AG04450 (cell line): ENCODE data around the gene CLDN17. TPM values are rescaled to one million over a fixed set of nuclear protein-coding genes. Genes with fewer than 3 reads are reported as not detected.

Experiments used
- CTCF ChIA-PET: fragments of 300-600, 350-600 bp; formaldehyde crosslinking; extraction: SDS; loops from one replicate; lab custom pipeline; 2022; ENCODE audit warnings: antibody characterized with exemption, inconsistent platforms; lab: Charles Lee
- POLR2A ChIA-PET: fragments of 350-600 bp; formaldehyde crosslinking; extraction: SDS; loops from one replicate; lab custom pipeline; 2021; ENCODE audit warnings: antibody characterized with exemption, inconsistent platforms; lab: Yijun Ruan, JAX
- DNase-seq: peaks from one replicate; pipeline ENCODE4 v3.0.0-alpha.2; 2011; ENCODE audit warnings: low read depth, low spot score
- H3K27ac ChIP-seq: one replicate; pipeline ENCODE4 v1.5.1; 2012; ENCODE audit warnings: low read depth, low read length, control low read depth
- H3K27me3 ChIP-seq: one replicate; pipeline ENCODE4 v1.6.0; 2012; ENCODE audit warnings: low read length; ENCODE audit not compliant: control insufficient read depth, insufficient read depth
- H3K4me3 ChIP-seq: 2 replicates; pipeline ENCODE4 v1.5.1; 2011; ENCODE audit warnings: mild to moderate bottlenecking, low read depth, low read length, control low read depth
- H3K9me3 ChIP-seq: 2 replicates; pipeline ENCODE4 v1.5.1; 2012; ENCODE audit warnings: low read length; ENCODE audit not compliant: control insufficient read depth, insufficient read depth
- CTCF ChIP-seq: IDR thresholded peaks from 2 replicates; pipeline ENCODE4 v1.5.1; 2011; ENCODE audit warnings: low read depth, low read length, control low read depth, inconsistent platforms
- polyA minus RNA-seq: library from RNA; depleted of rRNA, polyadenylated mRNA; stranded (reverse); fragments of >200 nt; gene quantifications from 2 replicates; pipeline ENCODE4 v1.2.3, GENCODE V29; 2011; rRNA and poly(A)+ RNA removed
- polyA plus RNA-seq: library from polyadenylated mRNA; depleted of rRNA; stranded (reverse); fragments of >200 nt; gene quantifications from 2 replicates; pipeline ENCODE4 v1.2.3, GENCODE V29; 2011; rRNA removed

Gene CLDN17, protein sequence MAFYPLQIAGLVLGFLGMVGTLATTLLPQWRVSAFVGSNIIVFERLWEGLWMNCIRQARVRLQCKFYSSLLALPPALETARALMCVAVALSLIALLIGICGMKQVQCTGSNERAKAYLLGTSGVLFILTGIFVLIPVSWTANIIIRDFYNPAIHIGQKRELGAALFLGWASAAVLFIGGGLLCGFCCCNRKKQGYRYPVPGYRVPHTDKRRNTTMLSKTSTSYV
- not detected in 2 replicates for polyA plus RNA-seq
- polyA minus RNA-seq: not detected in 2 replicates

- DNase-seq: no peak
- POLR2A ChIA-PET: interaction anchor here (0.6 kb wide), 1 partner anchor 223 kb away, joined by 10 read pairs; no protein-coding TSS in a partner anchor
- CTCF ChIA-PET: no interaction called here
Measured at GRCh38 chr21:30166705-30167104, at the start of gene CLDN17. TSS of gene CLDN17 (minus strand) at chr21:30166805. CDS start at chr21:30166617, 188 bp downstream.

GRCh38 chr21:30216041-30216723, 49.6 kb upstream of the CLDN17 start, which contains the start of gene CLDN8:
TSS of gene CLDN8 (minus strand) at chr21:30216097. CDS start at chr21:30215925, 172 bp downstream.
- no peak within 1 kb of the TSS for H3K27ac ChIP-seq
- no peaks in the 10 kb centered on the region for H3K27me3 ChIP-seq
- ChIA-PET POLR2A (no interaction called here), CTCF (no interaction called here)
- no peak within 1 kb of the TSS for H3K4me3 ChIP-seq
- H3K9me3 ChIP-seq: peaks cover 14% of the 10 kb centered on the region
- TF ChIP-seq CTCF: no peak
- no peak for DNase-seq

More at GRCh38 chr21:30166705-30167104, at the start of gene CLDN17:
- Histone ChIP-seq H3K4me3 (no peak within 1 kb of the TSS), H3K27me3 (no peaks in the 10 kb centered on the region), H3K9me3 (peaks cover 13% of the 10 kb centered on the region), H3K27ac (no peak within 1 kb of the TSS)
- no peak for TF ChIP-seq CTCF

- peaks cover 21% of the 10 kb centered on the region; the same call in 1 of the 2 replicates for H3K9me3 ChIP-seq
- H3K27me3 ChIP-seq: no peaks in the 10 kb centered on the region
- H3K27ac ChIP-seq: no peak overlapping the region
- no peak for TF ChIP-seq CTCF
- POLR2A ChIA-PET: no interaction called here
- DNase-seq: no peak
- CTCF ChIA-PET: no interaction called here
- no peak overlapping the region for H3K4me3 ChIP-seq
Measured at GRCh38 chr21:30211071-30211470, 44.5 kb upstream of the CLDN17 start.

GRCh38 chr21:30209601-30210000, 43.0 kb upstream of the CLDN17 start:
- ChIA-PET POLR2A (no interaction called here), CTCF (no interaction called here)
- TF ChIP-seq CTCF: no peak

DNA sequence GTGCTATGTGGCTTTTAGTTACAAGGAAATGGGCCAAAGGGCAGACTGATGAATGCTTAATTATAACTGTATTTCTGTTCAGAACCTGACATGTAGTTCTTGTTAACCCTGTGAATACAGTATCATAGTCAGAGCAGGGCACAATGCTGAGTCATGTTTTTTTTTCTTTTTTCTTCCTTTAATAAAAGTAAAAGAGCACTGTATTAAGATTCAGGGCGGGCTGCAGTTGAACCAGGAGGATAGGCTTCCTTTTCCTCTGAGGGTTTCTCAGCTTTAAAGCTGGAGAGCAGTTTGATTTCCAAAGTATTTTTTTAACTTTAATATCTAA, 40.6 kb upstream of the CLDN17 start:
- no peaks in the 10 kb centered on the region for H3K27me3 ChIP-seq
- H3K9me3 ChIP-seq: peaks cover 12% of the 10 kb centered on the region; the same call in 1 of the 2 replicates
- DNase-seq: no peak
- no peak overlapping the region for H3K27ac ChIP-seq
- POLR2A ChIA-PET: no interaction called here
- CTCF ChIA-PET: no interaction called here
- no peak overlapping the region for H3K4me3 ChIP-seq
- TF ChIP-seq CTCF: no peak

More at GRCh38 chr21:30209601-30210000, 43.0 kb upstream of the CLDN17 start:
- H3K27me3 ChIP-seq: no peaks in the 10 kb centered on the region
- H3K9me3 ChIP-seq: peaks cover 12% of the 10 kb centered on the region; the same call in 1 of the 2 replicates
- no peak overlapping the region for H3K27ac ChIP-seq
- no peak overlapping the region for H3K4me3 ChIP-seq
- DNase-seq: no peak
